HEK293T (cell line): ENCODE results near the gene DCDC2C.

Experiments used
- CTCF ChIA-PET: fragments of 350-600 bp; formaldehyde crosslinking; extraction: SDS; loops from one replicate; lab custom pipeline; 2021; ENCODE audit warnings: antibody characterized with exemption, inconsistent platforms; lab: Yijun Ruan, JAX
- POLR2A ChIA-PET: fragments of 350-600 bp; formaldehyde crosslinking; extraction: SDS; loops from one replicate; lab custom pipeline; 2020; ENCODE audit warnings: antibody characterized with exemption, inconsistent platforms; lab: Yijun Ruan, JAX
- DNase-seq: peaks from one replicate; pipeline ENCODE4 v3.0.0; 2012; ENCODE audit warnings: mixed read lengths; ENCODE audit errors: extremely low spot score
- ARNT ChIP-seq: fragments of 450-650 bp; IDR thresholded peaks from 2 replicates; pipeline ENCODE4 v1.6.1; 2017; ENCODE audit warnings: mild to moderate bottlenecking
- BHLHE40 ChIP-seq: fragments of 450-650 bp; IDR thresholded peaks from 2 replicates; pipeline ENCODE4 v1.6.1; 2016; ENCODE audit warnings: mild to moderate bottlenecking, moderate library complexity, borderline replicate concordance
- CTBP1 ChIP-seq: fragments of 450-650 bp; IDR thresholded peaks from 2 replicates; pipeline ENCODE4 v1.6.1; 2016; ENCODE audit warnings: borderline replicate concordance
- ELF4 ChIP-seq: fragments of 450-650 bp; IDR thresholded peaks from 2 replicates; pipeline ENCODE4 v1.6.1; 2017; ENCODE audit warnings: antibody characterized with exemption
- FOXA1 ChIP-seq: fragments of 450-650 bp; IDR thresholded peaks from 2 replicates; pipeline ENCODE4 v1.6.1; 2016; ENCODE audit warnings: mild to moderate bottlenecking
- FOXK2 ChIP-seq: fragments of 450-650 bp; IDR thresholded peaks from 2 replicates; pipeline ENCODE4 v1.6.1; 2016; ENCODE audit warnings: mild to moderate bottlenecking
- FOXM1 ChIP-seq: fragments of 450-650 bp; IDR thresholded peaks from 2 replicates; pipeline ENCODE4 v1.6.1; 2017; ENCODE audit warnings: mild to moderate bottlenecking, borderline replicate concordance
- HDGF ChIP-seq: fragments of 450-650 bp; IDR thresholded peaks from 2 replicates; pipeline ENCODE4 v1.6.1; 2017; ENCODE audit warnings: antibody characterized with exemption, borderline replicate concordance
- L3MBTL2 ChIP-seq: fragments of 450-650 bp; conservative IDR thresholded peaks from 2 replicates; pipeline ENCODE4 v1.6.1; 2016; ENCODE audit warnings: mild to moderate bottlenecking
- LEF1 ChIP-seq: fragments of 450-650 bp; IDR thresholded peaks from 2 replicates; pipeline ENCODE4 v1.6.1; 2017; ENCODE audit warnings: mild to moderate bottlenecking, borderline replicate concordance
- NFRKB ChIP-seq: fragments of 450-650 bp; IDR thresholded peaks from 2 replicates; pipeline ENCODE4 v1.6.1; 2016; ENCODE audit warnings: mild to moderate bottlenecking, moderate library complexity
- PKNOX1 ChIP-seq: fragments of 450-650 bp; IDR thresholded peaks from 2 replicates; pipeline ENCODE4 v1.6.1; 2016
- SP1 ChIP-seq: fragments of 450-650 bp; IDR thresholded peaks from 2 replicates; pipeline ENCODE4 v1.6.1; 2017
- SUZ12 ChIP-seq: fragments of 450-650 bp; IDR thresholded peaks from 2 replicates; pipeline ENCODE4 v1.6.1; 2016; ENCODE audit warnings: mild to moderate bottlenecking
- TARDBP ChIP-seq: fragments of 450-650 bp; IDR thresholded peaks from 2 replicates; pipeline ENCODE4 v1.6.1; 2016
- ZNF384 ChIP-seq: fragments of 450-650 bp; IDR thresholded peaks from 2 replicates; pipeline ENCODE4 v1.6.1; 2016

DCDC2C gene

DNA sequence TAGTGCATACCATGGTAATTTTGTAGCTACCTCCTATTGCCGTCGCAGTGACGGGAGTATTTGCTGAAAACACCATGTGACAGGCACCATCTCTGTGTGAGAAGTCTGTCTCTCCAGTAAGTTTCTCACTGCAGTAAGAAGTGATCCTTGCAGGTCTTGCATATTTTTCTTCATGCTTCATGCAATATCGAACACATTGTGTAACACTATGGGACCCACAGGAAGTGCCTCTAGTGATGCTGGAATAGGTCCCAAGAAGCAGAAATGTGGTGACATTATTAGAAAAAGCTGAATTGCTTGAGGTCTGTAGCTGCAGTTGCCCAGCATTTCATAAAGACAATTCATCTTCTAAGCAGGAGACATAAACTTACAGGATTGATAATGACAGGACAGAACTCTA is 167.6 kb downstream of the DCDC2C start:
- no peak for DNase-seq
- no peak for TF ChIP-seq L3MBTL2
- TF ChIP-seq LEF1, result no peak
- TF ChIP-seq FOXK2, result no peak
- no peak for TF ChIP-seq TARDBP
- TF ChIP-seq NFRKB, result no peak
- TF ChIP-seq FOXM1, result no peak
- TF ChIP-seq FOXA1, result no peak
- no peak for TF ChIP-seq SP1
- no peak for TF ChIP-seq ELF4
- TF ChIP-seq ZNF384, result no peak
- no peak for TF ChIP-seq HDGF
- no peak for TF ChIP-seq CTBP1
- TF ChIP-seq SUZ12, result no peak
- no peak for TF ChIP-seq BHLHE40
- no peak for TF ChIP-seq PKNOX1
- ChIA-PET CTCF (no interaction called here), POLR2A (no interaction called here)

DNA sequence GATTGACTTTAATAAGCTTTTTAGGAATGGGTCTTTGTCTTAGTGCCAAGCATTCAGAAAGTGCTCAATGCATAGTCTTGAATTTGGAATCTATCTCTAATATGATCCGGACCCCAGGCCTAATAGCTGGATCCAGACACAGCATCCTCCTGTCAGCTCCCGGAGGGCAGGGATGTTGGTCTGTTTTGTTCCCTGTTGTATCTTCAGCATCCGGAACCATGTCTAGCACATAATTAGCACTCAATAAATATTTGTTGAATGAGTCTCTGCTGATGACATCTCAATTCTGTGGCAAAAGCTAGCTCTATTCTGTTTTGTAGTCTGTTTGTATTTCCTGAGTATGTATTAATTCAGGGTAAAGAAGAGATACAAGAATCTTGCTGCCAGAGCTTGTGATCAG is 169.1 kb downstream of the DCDC2C start:
- ChIA-PET CTCF (interaction anchor here (0.6 kb wide), 1 partner anchor 200 kb away, joined by 3 read pairs; no protein-coding TSS in a partner anchor), POLR2A (no interaction called here)
- DNase-seq, result no peak
- TF ChIP-seq L3MBTL2, result no peak
- TF ChIP-seq NFRKB, result no peak
- no peak for TF ChIP-seq FOXA1

GRCh38 chr2:3873899-3874298 is 170.5 kb downstream of the DCDC2C start:
- no peak for TF ChIP-seq SP1
- TF ChIP-seq PKNOX1, result no peak
- TF ChIP-seq CTBP1, result no peak
- no peak for TF ChIP-seq ZNF384
- TF ChIP-seq NFRKB, result no peak
- no peak for TF ChIP-seq TARDBP
- no peak for TF ChIP-seq SUZ12
- no peak for TF ChIP-seq FOXK2
- no peak for TF ChIP-seq ELF4
- TF ChIP-seq FOXM1, result no peak
- no peak for TF ChIP-seq LEF1
- no peak for TF ChIP-seq BHLHE40
- no peak for TF ChIP-seq ARNT
- TF ChIP-seq L3MBTL2, result no peak
- TF ChIP-seq HDGF, result no peak
- TF ChIP-seq FOXA1, result no peak
- POLR2A ChIA-PET, result no interaction called here
- CTCF ChIA-PET, result no interaction called here
- DNase-seq, result no peak

GRCh38 chr2:3876221-3876620 is 172.8 kb downstream of the DCDC2C start:
- no peak for TF ChIP-seq FOXA1
- no peak for TF ChIP-seq PKNOX1
- no peak for TF ChIP-seq FOXM1
- no peak for TF ChIP-seq ELF4
- no peak for TF ChIP-seq BHLHE40
- TF ChIP-seq HDGF, result no peak
- TF ChIP-seq SUZ12, result no peak
- TF ChIP-seq NFRKB, result no peak
- TF ChIP-seq ARNT, result no peak
- no peak for TF ChIP-seq CTBP1
- TF ChIP-seq ZNF384, result no peak
- no peak for TF ChIP-seq SP1
- no peak for TF ChIP-seq LEF1
- TF ChIP-seq FOXK2, result no peak
- TF ChIP-seq L3MBTL2, result no peak
- TF ChIP-seq TARDBP, result no peak
- CTCF ChIA-PET, result no interaction called here
- POLR2A ChIA-PET, result no interaction called here
- DNase-seq, result no peak

- TF ChIP-seq HDGF, result no peak
- no peak for TF ChIP-seq FOXA1
- no peak for TF ChIP-seq CTBP1
- TF ChIP-seq ZNF384, result no peak
- TF ChIP-seq ELF4, result no peak
- TF ChIP-seq BHLHE40, result no peak
- no peak for TF ChIP-seq PKNOX1
- no peak for TF ChIP-seq FOXK2
- no peak for TF ChIP-seq LEF1
- no peak for TF ChIP-seq TARDBP
- TF ChIP-seq FOXM1, result no peak
- DNase-seq, result no peak
- ChIA-PET POLR2A (no interaction called here), CTCF (no interaction called here)
Observed at GRCh38 chr2:3876685-3877084, 173.3 kb downstream of the DCDC2C start.
